ENCODE data around the gene ATP8A2. TPM values are rescaled to one million over a fixed set of nuclear protein-coding genes. Genes with fewer than 3 reads are reported as not detected.

The ATP8A2 gene
- total RNA-seq, 6 donors from 2014 or later, result 0.55 to 1.5 (median 0.87) TPM

DNA sequence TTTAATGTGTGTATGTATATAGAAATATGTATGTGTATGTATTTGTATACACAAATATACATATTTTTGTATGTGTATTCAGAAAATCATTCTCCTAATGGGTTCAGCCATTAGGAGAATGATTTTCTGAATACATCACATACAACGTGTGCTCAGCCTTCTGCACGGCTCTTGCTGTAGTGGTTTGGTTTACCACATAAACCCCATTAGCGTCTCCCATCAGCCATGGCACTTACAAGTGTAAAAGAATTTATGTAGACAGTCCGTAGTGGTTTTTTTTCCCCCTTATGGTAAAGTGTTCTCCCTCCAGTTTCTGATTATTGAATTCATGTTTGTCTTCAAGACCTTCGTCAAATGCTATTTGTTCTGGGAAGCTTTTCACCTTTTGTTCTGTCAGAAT, 38.2 kb downstream of the ATP8A2 start:
- no peak overlapping the region for H3K4me3 ChIP-seq
- DNase-seq (no peak), ATAC-seq (ENCODE audit: low FRiP score in 2 of 2) (no peak)
- no peaks in the 10 kb centered on the region for H3K36me3 ChIP-seq
- no peaks in the 10 kb centered on the region for H3K27me3 ChIP-seq
- no peaks in the 10 kb centered on the region for H3K4me1 ChIP-seq
- TF ChIP-seq POLR2A (IDR thresholded peaks at IDR 0.05) (no peak), POLR2AphosphoS5 (IDR thresholded peaks at IDR 0.05) (no peak), EP300 (IDR thresholded peaks at IDR 0.05) (no peak)
- TF ChIP-seq, protein P1, sequence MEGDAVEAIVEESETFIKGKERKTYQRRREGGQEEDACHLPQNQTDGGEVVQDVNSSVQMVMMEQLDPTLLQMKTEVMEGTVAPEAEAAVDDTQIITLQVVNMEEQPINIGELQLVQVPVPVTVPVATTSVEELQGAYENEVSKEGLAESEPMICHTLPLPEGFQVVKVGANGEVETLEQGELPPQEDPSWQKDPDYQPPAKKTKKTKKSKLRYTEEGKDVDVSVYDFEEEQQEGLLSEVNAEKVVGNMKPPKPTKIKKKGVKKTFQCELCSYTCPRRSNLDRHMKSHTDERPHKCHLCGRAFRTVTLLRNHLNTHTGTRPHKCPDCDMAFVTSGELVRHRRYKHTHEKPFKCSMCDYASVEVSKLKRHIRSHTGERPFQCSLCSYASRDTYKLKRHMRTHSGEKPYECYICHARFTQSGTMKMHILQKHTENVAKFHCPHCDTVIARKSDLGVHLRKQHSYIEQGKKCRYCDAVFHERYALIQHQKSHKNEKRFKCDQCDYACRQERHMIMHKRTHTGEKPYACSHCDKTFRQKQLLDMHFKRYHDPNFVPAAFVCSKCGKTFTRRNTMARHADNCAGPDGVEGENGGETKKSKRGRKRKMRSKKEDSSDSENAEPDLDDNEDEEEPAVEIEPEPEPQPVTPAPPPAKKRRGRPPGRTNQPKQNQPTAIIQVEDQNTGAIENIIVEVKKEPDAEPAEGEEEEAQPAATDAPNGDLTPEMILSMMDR (IDR thresholded peaks at IDR 0.05), result no peak
- no peak overlapping the region for H3K27ac ChIP-seq
- WGBS, 2 donors, result 82 to 86% methylated on average over 5 of the region's 5 CpGs
- no peaks in the 10 kb centered on the region for H3K9me3 ChIP-seq

GRCh38 chr13:25415241-25415640, 43.5 kb downstream of the ATP8A2 start:
- 47 to 81% methylated on average over 1 of the region's 1 CpG for WGBS, 2 donors

DNA sequence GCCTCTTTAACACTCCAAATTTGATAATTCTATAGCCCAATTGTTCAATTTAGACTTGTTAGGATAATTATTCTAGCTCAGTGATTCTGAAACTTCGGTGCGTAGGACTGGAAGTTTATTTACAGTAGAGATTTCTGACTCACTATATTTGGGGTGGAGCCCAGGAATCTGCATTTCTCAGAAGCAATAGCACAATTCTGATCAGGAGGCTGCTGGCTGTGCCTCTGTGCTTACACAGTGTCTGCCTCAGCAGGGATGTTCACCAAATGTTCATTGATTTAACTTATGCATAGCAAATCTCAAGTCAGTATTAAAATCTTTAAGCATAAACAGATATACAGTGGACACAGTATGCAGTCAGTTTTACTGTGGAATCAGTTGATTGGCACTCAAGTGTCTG, 45.8 kb downstream of the ATP8A2 start:
- no peak for DNase-seq
- no peak overlapping the region for H3K4me3 ChIP-seq
- no peaks in the 10 kb centered on the region for H3K9me3 ChIP-seq
- H3K27ac ChIP-seq, result no peak overlapping the region
- no peak for ATAC-seq (ENCODE audit: low FRiP score in 2 of 2)
- H3K4me1 ChIP-seq, result no peaks in the 10 kb centered on the region
- H3K27me3 ChIP-seq, result no peaks in the 10 kb centered on the region
- H3K36me3 ChIP-seq, result no peaks in the 10 kb centered on the region
- no peak for TF ChIP-seq POLR2A (IDR thresholded peaks at IDR 0.05)
- TF ChIP-seq, protein P1 (IDR thresholded peaks at IDR 0.05), result no peak
- no peak for TF ChIP-seq EP300 (IDR thresholded peaks at IDR 0.05)
- TF ChIP-seq POLR2AphosphoS5 (IDR thresholded peaks at IDR 0.05), result no peak
- 85 to 90% methylated on average over 2 of the region's 2 CpGs for WGBS, 2 donors

More at GRCh38 chr13:25415241-25415640, 43.5 kb downstream of the ATP8A2 start:
- Histone ChIP-seq H3K4me1 (no peaks in the 10 kb centered on the region), H3K27me3 (no peaks in the 10 kb centered on the region), H3K36me3 (no peaks in the 10 kb centered on the region), H3K4me3 (no peak overlapping the region), H3K9me3 (no peaks in the 10 kb centered on the region), H3K27ac (no peak overlapping the region)
- TF ChIP-seq POLR2A (IDR thresholded peaks at IDR 0.05) (no peak), POLR2AphosphoS5 (IDR thresholded peaks at IDR 0.05) (no peak), EP300 (IDR thresholded peaks at IDR 0.05) (no peak)
- TF ChIP-seq, protein P1 (IDR thresholded peaks at IDR 0.05), result no peak
- ATAC-seq (ENCODE audit: low FRiP score in 2 of 2), result no peak
- no peak for DNase-seq

GRCh38 chr13:25420161-25420560, 48.4 kb downstream of the ATP8A2 start:
- ATAC-seq (ENCODE audit: low FRiP score in 2 of 2) (no peak), DNase-seq (no peak)
- Histone ChIP-seq H3K4me3 (no peak overlapping the region), H3K4me1 (no peaks in the 10 kb centered on the region), H3K9me3 (no peaks in the 10 kb centered on the region), H3K36me3 (no peaks in the 10 kb centered on the region), H3K27ac (no peak overlapping the region), H3K27me3 (no peaks in the 10 kb centered on the region)
- TF ChIP-seq EP300 (IDR thresholded peaks at IDR 0.05) (no peak), POLR2A (IDR thresholded peaks at IDR 0.05) (no peak)
- 65 to 81% methylated on average over 2 of the region's 2 CpGs for WGBS, 2 donors

DNA sequence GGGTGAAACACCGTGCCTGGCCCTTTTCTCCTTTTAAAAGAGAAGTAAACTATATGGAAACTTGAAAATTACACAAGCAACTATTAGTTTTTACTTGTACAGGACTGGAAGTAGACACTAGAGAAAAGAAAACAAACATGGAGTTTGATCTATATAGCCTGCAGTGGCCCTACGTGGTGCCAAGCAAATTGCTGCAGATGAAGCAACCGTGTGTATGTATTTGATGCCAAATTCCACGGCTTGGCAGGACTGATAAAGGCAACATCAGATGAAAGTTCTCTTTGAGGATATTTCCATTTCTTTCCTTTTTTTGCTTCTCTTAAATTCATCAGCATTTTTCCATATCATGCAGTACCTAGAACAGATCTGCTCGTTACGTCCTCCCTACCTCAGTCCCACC, 49.8 kb downstream of the ATP8A2 start:
- 54 to 58% methylated on average over 6 of the region's 6 CpGs for WGBS, 2 donors
- no peak for DNase-seq
- H3K27me3 ChIP-seq, result no peaks in the 10 kb centered on the region
- H3K36me3 ChIP-seq, result no peaks in the 10 kb centered on the region
- no peaks in the 10 kb centered on the region for H3K9me3 ChIP-seq
- no peak overlapping the region for H3K4me3 ChIP-seq
- no peak for ATAC-seq (ENCODE audit: low FRiP score in 2 of 2)
- H3K4me1 ChIP-seq, result no peaks in the 10 kb centered on the region
- TF ChIP-seq POLR2AphosphoS5 (IDR thresholded peaks at IDR 0.05), result no peak
- no peak for TF ChIP-seq EP300 (IDR thresholded peaks at IDR 0.05)
- no peak overlapping the region for H3K27ac ChIP-seq

DNA sequence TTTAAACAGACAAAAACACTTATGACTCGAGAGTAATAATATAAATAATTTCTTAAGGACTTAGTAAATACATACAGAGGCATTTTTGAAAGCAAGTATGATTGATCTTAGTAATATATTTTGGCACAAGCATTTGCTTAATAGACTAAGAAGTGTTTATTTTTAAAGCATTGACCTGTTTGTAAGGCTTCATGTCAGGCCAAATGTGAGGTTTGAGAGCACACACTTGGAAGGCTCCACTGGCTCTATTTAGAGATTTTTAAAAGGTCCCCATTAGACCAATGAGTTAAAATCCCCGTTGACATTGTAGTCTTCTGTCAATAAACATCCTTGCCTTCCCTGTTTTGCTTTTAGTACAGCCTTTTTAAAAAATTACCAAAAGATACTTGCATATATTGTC, 50.4 kb downstream of the ATP8A2 start:
- WGBS, 2 donors, result 32 to 35% methylated on average over 2 of the region's 2 CpGs
- no peaks in the 10 kb centered on the region for H3K9me3 ChIP-seq
- DNase-seq, result no peak

More for the DNA sequence above, 50.4 kb downstream of the ATP8A2 start:
- no peak for ATAC-seq (ENCODE audit: low FRiP score in 2 of 2)
- TF ChIP-seq POLR2AphosphoS5 (IDR thresholded peaks at IDR 0.05), result no peak
- no peak for TF ChIP-seq POLR2A (IDR thresholded peaks at IDR 0.05)
- TF ChIP-seq, protein P1 (IDR thresholded peaks at IDR 0.05), result no peak
- no peak for TF ChIP-seq EP300 (IDR thresholded peaks at IDR 0.05)
- no peak overlapping the region for H3K27ac ChIP-seq
- no peaks in the 10 kb centered on the region for H3K27me3 ChIP-seq
- no peaks in the 10 kb centered on the region for H3K36me3 ChIP-seq
- H3K4me3 ChIP-seq, result no peak overlapping the region
- H3K4me1 ChIP-seq, result no peaks in the 10 kb centered on the region

Measured in upper lobe of left lung (tissue), 6 donors.